Keratinocyte (primary cell): ENCODE data around the gene ATP9B. TPM values are rescaled to one million over a fixed set of nuclear protein-coding genes. Genes with fewer than 3 reads are reported as not detected.

Source experiments
- DNase-seq: peaks from one replicate; pipeline ENCODE4 v3.0.0-alpha.2; 2011; ENCODE audit warnings: low read depth, missing footprints, low spot score
- FAIRE-seq: peaks from 2 replicates; lab custom pipeline; 2011; peaks lifted over from hg19 to GRCh38; lab: Jason Lieb, UNC
- H2AFZ ChIP-seq: 2 replicates; pipeline ENCODE4 v1.6.0; 2012; ENCODE audit warnings: low read length, control low read depth, inconsistent platforms; ENCODE audit not compliant: control insufficient read depth
- H3K27ac ChIP-seq: 2 replicates; pipeline ENCODE4 v1.5.1; 2011; ENCODE audit warnings: low read length; ENCODE audit not compliant: control insufficient read depth, insufficient read depth
- H3K27me3 ChIP-seq: 3 replicates; pipeline ENCODE4 v1.6.0; 2011; ENCODE audit warnings: low read length; ENCODE audit not compliant: control insufficient read depth, insufficient read depth; ENCODE audit errors: extremely low read depth
- H3K36me3 ChIP-seq, 2 experiments: 2 replicates in 1 of 2; 3 replicates in 1 of 2; pipeline ENCODE4 v1.5.1; 2011; ENCODE audit warnings: low read length in 2 of 2, mild to moderate bottlenecking in 1 of 2; ENCODE audit not compliant: control insufficient read depth in 2 of 2, insufficient read depth in 2 of 2; ENCODE audit errors: extremely low read depth in 1 of 2
- H3K4me1 ChIP-seq: 3 replicates; pipeline ENCODE4 v1.5.1; 2011; ENCODE audit warnings: low read length; ENCODE audit not compliant: control insufficient read depth, insufficient read depth; ENCODE audit errors: extremely low read depth
- H3K4me2 ChIP-seq: 3 replicates; pipeline ENCODE4 v1.6.0; 2011; ENCODE audit warnings: low read depth, low read length; ENCODE audit not compliant: control insufficient read depth, insufficient read depth; ENCODE audit errors: extremely low read depth
- H3K4me3 ChIP-seq, 3 experiments: fragments of 200-600 bp in 1 of 3; sonication (generic) in 1 of 3; 2 replicates in 2 of 3; 3 replicates in 1 of 3; pipeline ENCODE4 v1.5.1; 2011 to 2016; ENCODE audit warnings: low read length in 3 of 3, mild to moderate bottlenecking in 3 of 3, control low read depth in 2 of 3, inconsistent platforms in 1 of 3, low read depth in 1 of 3, mixed read lengths in 1 of 3, mixed run types in 1 of 3, moderate library complexity in 1 of 3; ENCODE audit not compliant: control insufficient read depth in 2 of 3, insufficient read depth in 2 of 3; ENCODE audit errors: extremely low read depth in 1 of 3
- H3K79me2 ChIP-seq: 2 replicates; pipeline ENCODE4 v1.6.0; 2012; ENCODE audit warnings: low read length; ENCODE audit not compliant: control insufficient read depth, insufficient read depth
- H3K9ac ChIP-seq: 3 replicates; pipeline ENCODE4 v1.6.0; 2011; ENCODE audit warnings: low read length; ENCODE audit not compliant: control insufficient read depth, insufficient read depth; ENCODE audit errors: extremely low read depth
- H3K9me1 ChIP-seq: 3 replicates; pipeline ENCODE4 v1.6.0; 2011; ENCODE audit warnings: low read length; ENCODE audit not compliant: control insufficient read depth, insufficient read depth; ENCODE audit errors: extremely low read depth
- H3K9me3 ChIP-seq: 2 replicates; pipeline ENCODE4 v1.5.1; 2012; ENCODE audit warnings: low read depth, low read length; ENCODE audit not compliant: control insufficient read depth
- H4K20me1 ChIP-seq: 3 replicates; pipeline ENCODE4 v1.6.0; 2011; ENCODE audit warnings: low read length; ENCODE audit not compliant: control insufficient read depth, insufficient read depth; ENCODE audit errors: extremely low read depth
- EZH2 ChIP-seq: IDR thresholded peaks from one replicate; pipeline ENCODE4 v1.6.1; 2012; ENCODE audit warnings: inconsistent platforms, mild to moderate bottlenecking, low read length, moderate library complexity
- dilution Hi-C: fragments of 300-500 bp; cut with MboI; formaldehyde crosslinking; loops from one replicate; pipeline ENCODE4 v1.7.0; 2020; ENCODE audit warnings: low sequenced_read_pairs; ENCODE audit not compliant: extremely low pct_ligation_motif_present
- polyA plus RNA-seq, 5 experiments: library from polyadenylated mRNA; depleted of rRNA in 3 of 5; stranded (reverse) in 3 of 5; stranded (forward) in 1 of 5; unstranded in 1 of 5; fragments of >200 nt; gene quantifications; 1 replicate in 1 of 5; 2 replicates in 3 of 5; 3 replicates in 1 of 5; pipeline versions ENCODE4 v1.2.1 to v1.2.3, GENCODE V29; 2011 to 2012; ENCODE audit warnings: missing spikeins in 2 of 5, low read depth in 1 of 5, low replicate concordance in 1 of 5
- TF ChIP-seq, protein P1 (sequence below), 3 experiments: IDR thresholded peaks in 1 of 3; conservative IDR thresholded peaks in 1 of 3; optimal IDR thresholded peaks in 1 of 3; 2 replicates in 2 of 3; 3 replicates in 1 of 3; pipeline versions ENCODE3 to v1.5.1; 2011; ENCODE audit warnings: low read length in 3 of 3, mild to moderate bottlenecking in 3 of 3, moderate library complexity in 2 of 3, control low read depth in 1 of 3, inconsistent platforms in 1 of 3; ENCODE audit not compliant: insufficient read depth in 2 of 3; ENCODE audit errors: extremely low read depth in 1 of 3

Gene ATP9B
- polyA plus RNA-seq, 1 donor (not counting 4 experiments of a cell fraction or from before 2014, with no cell fraction given), result 16.1 TPM

DNA sequence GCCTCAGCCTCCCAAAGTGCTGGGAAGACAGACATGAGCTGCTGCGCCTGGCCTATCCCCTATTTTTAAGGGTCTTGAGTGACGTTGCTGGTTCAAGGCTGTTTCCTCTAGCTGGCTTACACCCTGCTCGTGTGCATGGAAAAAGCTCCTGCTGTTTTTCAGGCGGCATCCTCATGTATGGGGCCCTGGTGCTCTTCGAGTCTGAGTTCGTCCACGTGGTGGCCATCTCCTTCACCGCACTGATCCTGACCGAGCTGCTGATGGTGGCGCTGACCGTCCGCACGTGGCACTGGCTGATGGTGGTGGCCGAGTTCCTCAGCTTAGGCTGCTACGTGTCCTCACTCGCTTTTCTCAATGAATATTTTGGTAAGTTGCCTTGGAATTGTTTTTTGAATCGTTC is 304.5 kb downstream of the ATP9B start:
- Histone ChIP-seq H2AFZ (no peak overlapping the region), H3K36me3 (peaks cover 0 to 6% of the 10 kb centered on the region in 2 experiments), H3K27me3 (no peaks in the 10 kb centered on the region), H3K9me1 (no peaks in the 10 kb centered on the region), H3K27ac (no peak overlapping the region), H3K79me2 (no peaks in the 10 kb centered on the region), H3K9ac (no peak overlapping the region), H3K4me1 (no peaks in the 10 kb centered on the region), H3K4me2 (no peak overlapping the region), H4K20me1 (no peaks in the 10 kb centered on the region), H3K4me3 (no peak overlapping the region), H3K9me3 (no peaks in the 10 kb centered on the region)
- FAIRE-seq (no peak), DNase-seq (no peak)
- dilution Hi-C loops, result no loop called here
- no peak for TF ChIP-seq EZH2
- TF ChIP-seq, protein P1, sequence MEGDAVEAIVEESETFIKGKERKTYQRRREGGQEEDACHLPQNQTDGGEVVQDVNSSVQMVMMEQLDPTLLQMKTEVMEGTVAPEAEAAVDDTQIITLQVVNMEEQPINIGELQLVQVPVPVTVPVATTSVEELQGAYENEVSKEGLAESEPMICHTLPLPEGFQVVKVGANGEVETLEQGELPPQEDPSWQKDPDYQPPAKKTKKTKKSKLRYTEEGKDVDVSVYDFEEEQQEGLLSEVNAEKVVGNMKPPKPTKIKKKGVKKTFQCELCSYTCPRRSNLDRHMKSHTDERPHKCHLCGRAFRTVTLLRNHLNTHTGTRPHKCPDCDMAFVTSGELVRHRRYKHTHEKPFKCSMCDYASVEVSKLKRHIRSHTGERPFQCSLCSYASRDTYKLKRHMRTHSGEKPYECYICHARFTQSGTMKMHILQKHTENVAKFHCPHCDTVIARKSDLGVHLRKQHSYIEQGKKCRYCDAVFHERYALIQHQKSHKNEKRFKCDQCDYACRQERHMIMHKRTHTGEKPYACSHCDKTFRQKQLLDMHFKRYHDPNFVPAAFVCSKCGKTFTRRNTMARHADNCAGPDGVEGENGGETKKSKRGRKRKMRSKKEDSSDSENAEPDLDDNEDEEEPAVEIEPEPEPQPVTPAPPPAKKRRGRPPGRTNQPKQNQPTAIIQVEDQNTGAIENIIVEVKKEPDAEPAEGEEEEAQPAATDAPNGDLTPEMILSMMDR (optimal IDR thresholded peaks at IDR 0.05 in 1 of 3, IDR thresholded peaks at IDR 0.05 in 1 of 3, conservative IDR thresholded peaks at IDR 0.05 in 1 of 3; ENCODE audit: extremely low read depth in 1 of 3, insufficient read depth in 2 of 3, low read length in 3 of 3), result no peak

DNA sequence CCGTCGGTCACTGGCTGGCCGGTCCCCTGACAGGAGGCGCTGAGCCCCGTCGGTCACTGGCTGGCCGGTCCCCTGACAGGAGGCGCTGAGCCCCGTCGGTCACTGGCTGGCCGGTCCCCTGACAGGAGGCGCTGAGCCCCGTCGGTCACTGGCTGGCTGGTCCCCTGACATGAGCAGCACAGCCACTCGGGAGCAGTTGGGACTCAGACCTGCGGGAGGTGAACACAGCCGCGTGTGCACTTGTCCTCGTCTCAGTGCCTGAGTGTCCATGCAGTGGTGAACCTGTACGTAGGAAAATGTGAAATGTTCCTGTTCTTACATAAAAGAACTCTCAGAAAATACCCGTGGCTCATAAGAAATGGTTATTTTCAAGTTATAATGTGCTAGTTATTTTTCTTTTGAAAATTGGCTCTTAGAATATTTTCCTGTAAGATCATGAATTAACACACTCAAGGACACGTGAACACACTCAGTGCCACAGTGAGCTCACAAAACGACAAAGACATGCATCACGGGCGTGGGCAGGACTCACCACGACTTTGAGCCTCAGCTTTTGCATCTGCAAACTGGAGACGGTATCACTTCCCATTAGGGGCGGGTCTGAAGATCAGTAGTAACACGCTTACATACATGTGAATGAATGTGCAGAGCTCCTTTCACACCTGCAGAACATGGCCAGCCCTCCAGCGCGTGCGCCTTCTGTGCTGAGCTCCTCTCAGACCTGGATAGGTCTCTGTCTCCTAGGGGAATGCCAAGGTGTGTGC is 305.4 kb downstream of the ATP9B start:
- H3K27me3 ChIP-seq, result no peaks in the 10 kb centered on the region
- FAIRE-seq, result no peak
- H4K20me1 ChIP-seq, result peaks cover 4% of the 10 kb centered on the region
- no peak for DNase-seq
- dilution Hi-C loops, result no loop called here
- H3K4me2 ChIP-seq, result no peak overlapping the region
- no peak overlapping the region for H3K9ac ChIP-seq
- no peaks in the 10 kb centered on the region for H3K9me1 ChIP-seq
- no peak for TF ChIP-seq EZH2
- TF ChIP-seq, protein P1 (optimal IDR thresholded peaks at IDR 0.05 in 1 of 3, IDR thresholded peaks at IDR 0.05 in 1 of 3, conservative IDR thresholded peaks at IDR 0.05 in 1 of 3; ENCODE audit: extremely low read depth in 1 of 3, insufficient read depth in 2 of 3, low read length in 3 of 3), result no peak
- no peak overlapping the region for H3K27ac ChIP-seq
- no peaks in the 10 kb centered on the region for H3K79me2 ChIP-seq
- H3K4me3 ChIP-seq, result no peak overlapping the region
- no peak overlapping the region for H2AFZ ChIP-seq
- peaks cover 4% of the 10 kb centered on the region for H3K4me1 ChIP-seq
- peaks cover 0 to 6% of the 10 kb centered on the region in 2 experiments for H3K36me3 ChIP-seq
- H3K9me3 ChIP-seq, result no peaks in the 10 kb centered on the region
